Neural progenitor cell (in vitro differentiated cells): ENCODE results near the gene KLHL20. TPM values are rescaled to one million over a fixed set of nuclear protein-coding genes. Genes with fewer than 3 reads are reported as not detected.
"Not testable (repeated sequence)": the region's sequence is repeated elsewhere in the genome, so short reads cannot be mapped to it uniquely, and the experiment has no call there.

Experiments used
- DNase-seq: peaks from one replicate; pipeline ENCODE4 v3.0.0-alpha.2; 2016; ENCODE audit warnings: low spot score
- H2AFZ ChIP-seq: fragments of 200-600 bp; sonication (generic); replicated peaks from 2 replicates; pipeline ENCODE4 v1.6.1; 2016; ENCODE audit warnings: antibody characterized with exemption
- H3F3A ChIP-seq: fragments of 200-600 bp; sonication (generic); 2 replicates; pipeline ENCODE4 v1.6.1; 2016; ENCODE audit warnings: antibody characterized with exemption, low read depth
- H3K27ac ChIP-seq: fragments of 200-600 bp; sonication (generic); 2 replicates; pipeline ENCODE4 v1.5.1; 2016; ENCODE audit warnings: mild to moderate bottlenecking
- H3K27me3 ChIP-seq: fragments of 200-600 bp; sonication (generic); 2 replicates; pipeline ENCODE4 v1.6.1; 2016; ENCODE audit warnings: mild to moderate bottlenecking, moderate library complexity
- H3K36me3 ChIP-seq: fragments of 200-600 bp; sonication (generic); 2 replicates; pipeline ENCODE4 v1.5.1; 2016
- H3K4me1 ChIP-seq: fragments of 200-600 bp; sonication (generic); 2 replicates; pipeline ENCODE4 v1.6.1; 2016; ENCODE audit warnings: mixed run types
- H3K4me2 ChIP-seq: fragments of 200-600 bp; sonication (generic); 2 replicates; pipeline ENCODE4 v1.6.1; 2016
- H3K4me3 ChIP-seq: fragments of 200-600 bp; sonication (generic); 2 replicates; pipeline ENCODE4 v1.5.1; 2016
- H3K79me2 ChIP-seq: fragments of 200-600 bp; sonication (generic); 2 replicates; pipeline ENCODE4 v1.6.1; 2016; ENCODE audit warnings: low read depth
- H3K9ac ChIP-seq: fragments of 200-600 bp; sonication (generic); 2 replicates; pipeline ENCODE4 v1.6.1; 2016
- H3K9me3 ChIP-seq: fragments of 200-600 bp; sonication (generic); 2 replicates; pipeline ENCODE4 v1.5.1; 2016; ENCODE audit warnings: low read depth
- H4K20me1 ChIP-seq: fragments of 200-600 bp; sonication (generic); 2 replicates; pipeline ENCODE4 v1.6.1; 2016; ENCODE audit warnings: low read depth
- H3K27ac Mint-ChIP-seq: 3 replicates; pipeline ENCODE4 v1.8.0; 2021; ENCODE audit warnings: mixed read lengths
- H3K27me3 Mint-ChIP-seq: 2 replicates; pipeline ENCODE4 v1.8.0; 2022; ENCODE audit warnings: low read depth, mild to moderate bottlenecking, inconsistent platforms, moderate library complexity, mixed read lengths; ENCODE audit not compliant: insufficient read depth
- H3K36me3 Mint-ChIP-seq: 3 replicates; pipeline ENCODE4 v1.8.0; 2021; ENCODE audit warnings: mixed read lengths
- H3K4me1 Mint-ChIP-seq: 3 replicates; pipeline ENCODE4 v1.8.0; 2021; ENCODE audit warnings: mixed read lengths
- H3K4me3 Mint-ChIP-seq: 3 replicates; pipeline ENCODE4 v1.8.0; 2021; ENCODE audit warnings: mild to moderate bottlenecking, moderate library complexity, mixed read lengths
- H3K9me3 Mint-ChIP-seq: 3 replicates; pipeline ENCODE4 v1.8.0; 2020; ENCODE audit warnings: mixed read lengths
- EZH2 ChIP-seq: fragments of 200-600 bp; sonication (generic); IDR thresholded peaks from 2 replicates; pipeline ENCODE4 v1.6.1; 2017; ENCODE audit warnings: antibody characterized with exemption, mild to moderate bottlenecking, moderate library complexity
- EZH2phosphoT487 ChIP-seq: fragments of 200-600 bp; sonication (generic); IDR thresholded peaks from 2 replicates; pipeline ENCODE4 v1.6.1; 2017; ENCODE audit warnings: antibody characterized with exemption
- total RNA-seq: library from RNA; depleted of rRNA; stranded (reverse); fragments of >200 nt; gene quantifications from 2 replicates; pipeline ENCODE4 v1.2.3, GENCODE V29; 2015; ENCODE audit warnings: low replicate concordance
- TF ChIP-seq, protein P1 (sequence below): fragments of 200-600 bp; sonication (generic); IDR thresholded peaks from 2 replicates; pipeline ENCODE4 v1.5.1; 2017; ENCODE audit warnings: antibody characterized with exemption, mild to moderate bottlenecking

Gene KLHL20
- total RNA-seq, 1 donor from 2014 or later = 30.4 TPM

DNA sequence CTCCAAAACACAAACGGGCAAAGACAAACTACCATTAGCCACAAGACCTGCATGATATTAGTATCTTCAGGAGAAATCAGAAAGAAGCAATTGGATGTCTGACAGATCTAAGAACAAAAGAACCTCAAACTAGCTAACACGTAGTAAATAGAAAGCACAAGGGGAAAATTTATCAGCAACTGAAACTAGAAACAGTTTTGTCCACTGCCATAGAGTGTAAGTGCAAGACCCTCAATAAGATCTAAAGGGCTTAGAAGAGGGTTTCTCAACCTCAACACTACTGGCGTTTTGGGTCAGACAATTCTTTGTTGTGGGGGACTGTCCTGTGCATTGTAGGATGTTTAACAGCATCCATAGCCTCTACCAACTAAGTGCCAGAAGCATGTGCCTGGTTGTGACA is 54.0 kb downstream of the KLHL20 start:
- no peaks in the 10 kb centered on the region for H3K79me2 ChIP-seq
- H3K4me3 ChIP-seq = no peak overlapping the region
- no peak for TF ChIP-seq EZH2phosphoT487
- no peak for TF ChIP-seq EZH2
- TF ChIP-seq, protein P1, sequence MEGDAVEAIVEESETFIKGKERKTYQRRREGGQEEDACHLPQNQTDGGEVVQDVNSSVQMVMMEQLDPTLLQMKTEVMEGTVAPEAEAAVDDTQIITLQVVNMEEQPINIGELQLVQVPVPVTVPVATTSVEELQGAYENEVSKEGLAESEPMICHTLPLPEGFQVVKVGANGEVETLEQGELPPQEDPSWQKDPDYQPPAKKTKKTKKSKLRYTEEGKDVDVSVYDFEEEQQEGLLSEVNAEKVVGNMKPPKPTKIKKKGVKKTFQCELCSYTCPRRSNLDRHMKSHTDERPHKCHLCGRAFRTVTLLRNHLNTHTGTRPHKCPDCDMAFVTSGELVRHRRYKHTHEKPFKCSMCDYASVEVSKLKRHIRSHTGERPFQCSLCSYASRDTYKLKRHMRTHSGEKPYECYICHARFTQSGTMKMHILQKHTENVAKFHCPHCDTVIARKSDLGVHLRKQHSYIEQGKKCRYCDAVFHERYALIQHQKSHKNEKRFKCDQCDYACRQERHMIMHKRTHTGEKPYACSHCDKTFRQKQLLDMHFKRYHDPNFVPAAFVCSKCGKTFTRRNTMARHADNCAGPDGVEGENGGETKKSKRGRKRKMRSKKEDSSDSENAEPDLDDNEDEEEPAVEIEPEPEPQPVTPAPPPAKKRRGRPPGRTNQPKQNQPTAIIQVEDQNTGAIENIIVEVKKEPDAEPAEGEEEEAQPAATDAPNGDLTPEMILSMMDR = no peak
- peaks cover 9% of the 10 kb centered on the region for H3K9me3 ChIP-seq
- H3K27me3 Mint-ChIP-seq = no peaks in the 10 kb centered on the region
- no peak overlapping the region for H3K4me3 Mint-ChIP-seq
- no peak overlapping the region for H3K27ac ChIP-seq
- H3K36me3 Mint-ChIP-seq = peaks cover 17% of the 10 kb centered on the region
- no peaks in the 10 kb centered on the region for H3K4me1 ChIP-seq
- H2AFZ ChIP-seq = no peak overlapping the region
- H3K9ac ChIP-seq = no peak overlapping the region
- H3K27me3 ChIP-seq = no peaks in the 10 kb centered on the region
- H3K9me3 Mint-ChIP-seq = peaks cover 8% of the 10 kb centered on the region
- no peaks in the 10 kb centered on the region for H3K4me1 Mint-ChIP-seq
- no peaks in the 10 kb centered on the region for H3F3A ChIP-seq
- no peak for DNase-seq
- H3K27ac Mint-ChIP-seq = no peak overlapping the region
- H3K4me2 ChIP-seq = no peak overlapping the region
- no peaks in the 10 kb centered on the region for H3K36me3 ChIP-seq
- no peaks in the 10 kb centered on the region for H4K20me1 ChIP-seq

DNA sequence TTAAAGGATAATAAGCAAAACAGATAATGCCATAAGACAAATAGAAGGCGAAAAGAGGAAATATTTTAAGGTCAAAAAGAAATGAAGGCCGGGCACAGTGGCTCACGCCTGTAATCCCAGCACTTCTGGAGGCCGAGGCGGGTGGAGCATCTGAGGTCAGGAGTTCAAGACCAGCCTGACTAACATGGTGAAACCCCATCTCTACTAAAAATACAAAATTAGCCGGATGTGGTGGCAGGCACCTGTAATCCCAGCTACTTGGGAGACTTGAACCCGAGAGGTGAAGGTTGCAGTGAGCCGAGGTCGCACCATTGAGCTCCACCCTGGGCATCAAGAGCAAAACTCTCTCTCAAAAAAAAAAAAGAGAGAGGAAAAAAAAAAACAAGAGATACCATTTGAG is 55.5 kb downstream of the KLHL20 start:
- H3K36me3 Mint-ChIP-seq = peaks cover 18% of the 10 kb centered on the region
- H3K4me3 Mint-ChIP-seq, H3K4me3 ChIP-seq, H4K20me1 ChIP-seq, H3K4me2 ChIP-seq, H3K27me3 ChIP-seq, H3K27ac ChIP-seq, H3K4me1 ChIP-seq, H3K4me1 Mint-ChIP-seq, H3K9me3 Mint-ChIP-seq, DNase-seq, H3K9me3 ChIP-seq, H2AFZ ChIP-seq, H3K27me3 Mint-ChIP-seq, H3K27ac Mint-ChIP-seq, H3F3A ChIP-seq, H3K9ac ChIP-seq, H3K36me3 ChIP-seq, H3K79me2 ChIP-seq: not testable (repeated sequence)

DNA sequence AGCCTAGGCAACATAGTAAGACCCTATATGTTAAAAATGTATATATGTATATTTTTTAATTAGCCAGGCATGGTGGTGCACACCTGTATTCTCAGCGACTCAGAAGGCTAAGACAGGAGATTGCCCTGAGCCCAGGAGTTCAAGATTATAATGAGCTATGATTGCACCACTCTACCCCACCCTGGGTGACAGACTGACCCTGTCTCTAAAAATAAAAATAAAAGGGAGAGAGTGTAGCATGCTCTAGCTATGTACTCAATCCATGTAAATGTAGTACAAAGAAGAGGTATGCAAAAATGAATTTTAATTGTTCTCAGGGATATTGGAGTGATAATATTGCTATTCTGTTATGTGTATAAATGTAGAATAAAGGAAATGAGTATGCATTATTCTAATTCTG is 56.8 kb downstream of the KLHL20 start:
- no peaks in the 10 kb centered on the region for H3K27me3 Mint-ChIP-seq
- Histone ChIP-seq H2AFZ (no peak overlapping the region), H3F3A (no peaks in the 10 kb centered on the region), H3K4me2 (no peak overlapping the region), H3K79me2 (no peaks in the 10 kb centered on the region), H3K36me3 (no peaks in the 10 kb centered on the region), H3K27me3 (no peaks in the 10 kb centered on the region), H3K9me3 (no peaks in the 10 kb centered on the region), H3K9ac (no peak overlapping the region), H3K4me3 (no peak overlapping the region), H4K20me1 (no peaks in the 10 kb centered on the region), H3K27ac (no peak overlapping the region), H3K4me1 (no peaks in the 10 kb centered on the region)
- H3K27ac Mint-ChIP-seq = no peak overlapping the region
- no peak for DNase-seq
- no peak for TF ChIP-seq EZH2phosphoT487
- TF ChIP-seq EZH2 = no peak
- TF ChIP-seq, protein P1 = no peak
- no peaks in the 10 kb centered on the region for H3K9me3 Mint-ChIP-seq
- H3K4me3 Mint-ChIP-seq = no peak overlapping the region
- H3K4me1 Mint-ChIP-seq = no peaks in the 10 kb centered on the region
- peaks cover 30% of the 10 kb centered on the region for H3K36me3 Mint-ChIP-seq

DNA sequence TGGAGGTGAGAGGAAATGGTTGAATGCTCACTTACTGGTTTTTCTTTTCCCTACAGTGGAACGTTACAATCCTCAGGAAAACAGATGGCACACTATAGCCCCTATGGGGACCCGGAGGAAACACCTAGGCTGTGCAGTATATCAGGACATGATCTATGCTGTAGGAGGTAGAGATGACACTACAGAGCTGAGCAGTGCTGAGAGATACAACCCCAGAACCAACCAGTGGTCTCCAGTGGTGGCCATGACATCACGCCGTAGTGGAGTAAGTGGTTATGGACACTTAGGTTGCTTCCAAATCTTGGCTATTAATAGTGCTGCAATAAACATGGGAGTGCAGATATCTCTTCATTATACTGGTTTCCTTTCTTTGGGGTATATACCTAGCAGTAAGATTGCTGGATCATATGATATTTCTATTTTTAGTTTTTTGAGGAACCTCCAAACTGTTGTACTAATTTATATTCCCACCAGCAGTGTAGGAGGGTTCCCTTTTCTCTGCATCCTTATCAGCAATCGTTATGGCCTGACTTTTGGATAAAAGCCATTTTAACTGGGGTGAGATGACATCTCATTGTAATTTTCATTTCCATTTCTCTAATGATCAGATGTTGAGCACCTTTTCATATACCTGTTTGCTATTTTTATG is 60.9 kb downstream of the KLHL20 start:
- H3K36me3 ChIP-seq = no peaks in the 10 kb centered on the region
- no peak for DNase-seq
- no peak overlapping the region for H3K4me2 ChIP-seq
- Mint-ChIP-seq H3K9me3 (no peaks in the 10 kb centered on the region), H3K4me1 (no peaks in the 10 kb centered on the region), H3K27me3 (no peaks in the 10 kb centered on the region), H3K36me3 (peaks cover 50% of the 10 kb centered on the region), H3K4me3 (no peak overlapping the region), H3K27ac (no peak overlapping the region)
- no peaks in the 10 kb centered on the region for H3K27me3 ChIP-seq
- H3F3A ChIP-seq = no peaks in the 10 kb centered on the region
- no peaks in the 10 kb centered on the region for H3K9me3 ChIP-seq
- H3K4me3 ChIP-seq = no peak overlapping the region
- no peak overlapping the region for H3K27ac ChIP-seq
- TF ChIP-seq, protein P1 = no peak
- TF ChIP-seq EZH2phosphoT487 = no peak
- TF ChIP-seq EZH2 = no peak
- no peak overlapping the region for H2AFZ ChIP-seq
- no peaks in the 10 kb centered on the region for H3K79me2 ChIP-seq
- no peaks in the 10 kb centered on the region for H4K20me1 ChIP-seq
- H3K4me1 ChIP-seq = no peaks in the 10 kb centered on the region
- no peak overlapping the region for H3K9ac ChIP-seq
